HEK293T (cell line): ENCODE results near the gene STX1B.

Experiments
- CTCF ChIA-PET: fragments of 350-600 bp; formaldehyde crosslinking; extraction: SDS; loops from one replicate; lab custom pipeline; 2021; ENCODE audit warnings: antibody characterized with exemption, inconsistent platforms; lab: Yijun Ruan, JAX
- POLR2A ChIA-PET: fragments of 350-600 bp; formaldehyde crosslinking; extraction: SDS; loops from one replicate; lab custom pipeline; 2020; ENCODE audit warnings: antibody characterized with exemption, inconsistent platforms; lab: Yijun Ruan, JAX
- DNase-seq: peaks from one replicate; pipeline ENCODE4 v3.0.0; 2012; ENCODE audit warnings: mixed read lengths; ENCODE audit errors: extremely low spot score
- ARNT ChIP-seq: fragments of 450-650 bp; IDR thresholded peaks from 2 replicates; pipeline ENCODE4 v1.6.1; 2017; ENCODE audit warnings: mild to moderate bottlenecking
- BHLHE40 ChIP-seq: fragments of 450-650 bp; IDR thresholded peaks from 2 replicates; pipeline ENCODE4 v1.6.1; 2016; ENCODE audit warnings: mild to moderate bottlenecking, moderate library complexity, borderline replicate concordance
- CTBP1 ChIP-seq: fragments of 450-650 bp; IDR thresholded peaks from 2 replicates; pipeline ENCODE4 v1.6.1; 2016; ENCODE audit warnings: borderline replicate concordance
- ELF4 ChIP-seq: fragments of 450-650 bp; IDR thresholded peaks from 2 replicates; pipeline ENCODE4 v1.6.1; 2017; ENCODE audit warnings: antibody characterized with exemption
- FOXA1 ChIP-seq: fragments of 450-650 bp; IDR thresholded peaks from 2 replicates; pipeline ENCODE4 v1.6.1; 2016; ENCODE audit warnings: mild to moderate bottlenecking
- FOXK2 ChIP-seq: fragments of 450-650 bp; IDR thresholded peaks from 2 replicates; pipeline ENCODE4 v1.6.1; 2016; ENCODE audit warnings: mild to moderate bottlenecking
- FOXM1 ChIP-seq: fragments of 450-650 bp; IDR thresholded peaks from 2 replicates; pipeline ENCODE4 v1.6.1; 2017; ENCODE audit warnings: mild to moderate bottlenecking, borderline replicate concordance
- HDGF ChIP-seq: fragments of 450-650 bp; IDR thresholded peaks from 2 replicates; pipeline ENCODE4 v1.6.1; 2017; ENCODE audit warnings: antibody characterized with exemption, borderline replicate concordance
- L3MBTL2 ChIP-seq: fragments of 450-650 bp; conservative IDR thresholded peaks from 2 replicates; pipeline ENCODE4 v1.6.1; 2016; ENCODE audit warnings: mild to moderate bottlenecking
- LEF1 ChIP-seq: fragments of 450-650 bp; IDR thresholded peaks from 2 replicates; pipeline ENCODE4 v1.6.1; 2017; ENCODE audit warnings: mild to moderate bottlenecking, borderline replicate concordance
- NFRKB ChIP-seq: fragments of 450-650 bp; IDR thresholded peaks from 2 replicates; pipeline ENCODE4 v1.6.1; 2016; ENCODE audit warnings: mild to moderate bottlenecking, moderate library complexity
- PKNOX1 ChIP-seq: fragments of 450-650 bp; IDR thresholded peaks from 2 replicates; pipeline ENCODE4 v1.6.1; 2016
- SP1 ChIP-seq: fragments of 450-650 bp; IDR thresholded peaks from 2 replicates; pipeline ENCODE4 v1.6.1; 2017
- SUZ12 ChIP-seq: fragments of 450-650 bp; IDR thresholded peaks from 2 replicates; pipeline ENCODE4 v1.6.1; 2016; ENCODE audit warnings: mild to moderate bottlenecking
- TARDBP ChIP-seq: fragments of 450-650 bp; IDR thresholded peaks from 2 replicates; pipeline ENCODE4 v1.6.1; 2016
- ZNF384 ChIP-seq: fragments of 450-650 bp; IDR thresholded peaks from 2 replicates; pipeline ENCODE4 v1.6.1; 2016

The STX1B gene

GRCh38 chr16:30958175-30959079 lies 52.0 kb downstream of the STX1B start:
- peak; percentile 83 for DNase-seq
- POLR2A ChIA-PET: interaction anchor here (0.7 to 2.2 kb wide), 7 partner anchors 8 to 221 kb away, joined by 3 to 8 read pairs (median 3); partner anchors contain the start of genes FUS and KAT8
- TF ChIP-seq CTBP1 (no peak), FOXA1 (no peak), NFRKB (no peak), ARNT (no peak), HDGF (no peak), SUZ12 (no peak), ELF4 (no peak), L3MBTL2 (no peak), SP1 (no peak), ZNF384 (no peak), FOXK2 (no peak), PKNOX1 (no peak), TARDBP (no peak), LEF1 (no peak)
- CTCF ChIA-PET: interaction anchor here (0.8 to 1.0 kb wide), 3 partner anchors 16 to 24 kb away, joined by 3 to 5 read pairs (median 3); no protein-coding TSS in a partner anchor

GRCh38 chr16:30957456-30958174 lies 52.8 kb downstream of the STX1B start, which contains the start of gene SETD1A:
Gene SETD1A, plus strand, starts transcription at chr16:30957754. Its CDS starts 978 bp downstream, at chr16:30958732.
- CTCF ChIA-PET: interaction anchor here (0.7 kb wide), 1 partner anchor 116 kb away, joined by 3 read pairs; no protein-coding TSS in a partner anchor
- TF ChIP-seq LEF1: peak; percentile 21; the same call in 1 of the 2 replicates
- TF ChIP-seq HDGF: no peak
- no peak for TF ChIP-seq NFRKB
- TF ChIP-seq SP1: peak; percentile 94
- no peak; the same call in 1 of the 2 replicates for TF ChIP-seq CTBP1
- no peak for TF ChIP-seq FOXK2
- TF ChIP-seq L3MBTL2: peak; percentile 87; the same call in 1 of the 2 replicates
- no peak for TF ChIP-seq ZNF384
- no peak for TF ChIP-seq SUZ12
- peak; percentile 97 for TF ChIP-seq FOXM1
- TF ChIP-seq FOXA1: no peak
- no peak for TF ChIP-seq BHLHE40
- no peak for TF ChIP-seq PKNOX1
- TF ChIP-seq ELF4: peak; percentile 71; the same call in 1 of the 2 replicates
- TF ChIP-seq TARDBP: no peak
- no peak; the same call in 1 of the 2 replicates for TF ChIP-seq ARNT
- DNase-seq: peak; percentile 99
- POLR2A ChIA-PET: interaction anchor here (1.0 to 2.2 kb wide), 2 partner anchors 9 to 31 kb away, joined by 3 to 8 read pairs; no protein-coding TSS in a partner anchor

GRCh38 chr16:30956601-30957455 lies 53.6 kb downstream of the STX1B start:
- TF ChIP-seq NFRKB (no peak), FOXM1 (peak; percentile 60; the same call in 1 of the 2 replicates), ARNT (peak; percentile 6; the same call in 1 of the 2 replicates), PKNOX1 (no peak)
- POLR2A ChIA-PET: interaction anchor here (1.0 to 2.2 kb wide), 3 partner anchors 10 to 486 kb away, joined by 3 to 8 read pairs (median 3); partner anchors contain the start of gene ZNF843
- peak; percentile 94 for DNase-seq
- CTCF ChIA-PET: interaction anchor here (0.7 kb wide), 1 partner anchor 116 kb away, joined by 3 read pairs; no protein-coding TSS in a partner anchor

- ChIA-PET POLR2A (no interaction called here), CTCF (interaction anchor here (0.5 to 3.3 kb wide), 4 partner anchors 12 to 1107 kb away, joined by 3 to 39 read pairs (median 4); partner anchors contain the start of gene CTF1)
- TF ChIP-seq LEF1 (no peak), HDGF (no peak), L3MBTL2 (no peak), CTBP1 (no peak), BHLHE40 (no peak), SP1 (no peak), TARDBP (no peak), FOXA1 (no peak)
- DNase-seq: no peak
These were observed 55.4 kb downstream of the STX1B start for GRCh38 chr16:30954993-30955392.
